Transverse colon (tissue), 4 donors: ENCODE measurements around the gene BSND.

Source experiments
- CTCF ChIP-seq, 5 experiments: fragments of 200-600 bp in 3 of 5; fragments of 450-650 bp in 2 of 5; sonication (generic) in 3 of 5; IDR thresholded peaks; 1 replicate in 2 of 5; 2 replicates in 3 of 5; pipeline ENCODE4 v1.5.1; 2016 to 2017; ENCODE audit warnings: antibody characterized with exemption in 5 of 5, inconsistent platforms in 3 of 5, mild to moderate bottlenecking in 2 of 5, moderate library complexity in 1 of 5
- EP300 ChIP-seq: sonication (generic); formaldehyde crosslinking; IDR thresholded peaks from one replicate; pipeline ENCODE4 v1.6.1; 2017; ENCODE audit warnings: antibody characterized with exemption, low read depth
- POLR2A ChIP-seq: fragments of 450-650 bp; IDR thresholded peaks from one replicate; pipeline ENCODE4 v1.6.1; 2016; ENCODE audit warnings: antibody characterized with exemption, mild to moderate bottlenecking, moderate library complexity
- POLR2AphosphoS5 ChIP-seq, 3 donors: sonication (generic); formaldehyde crosslinking; IDR thresholded peaks; one replicate each; pipeline ENCODE4 v1.6.1; 2016; ENCODE audit warnings: antibody characterized with exemption in 3 of 3

DNA sequence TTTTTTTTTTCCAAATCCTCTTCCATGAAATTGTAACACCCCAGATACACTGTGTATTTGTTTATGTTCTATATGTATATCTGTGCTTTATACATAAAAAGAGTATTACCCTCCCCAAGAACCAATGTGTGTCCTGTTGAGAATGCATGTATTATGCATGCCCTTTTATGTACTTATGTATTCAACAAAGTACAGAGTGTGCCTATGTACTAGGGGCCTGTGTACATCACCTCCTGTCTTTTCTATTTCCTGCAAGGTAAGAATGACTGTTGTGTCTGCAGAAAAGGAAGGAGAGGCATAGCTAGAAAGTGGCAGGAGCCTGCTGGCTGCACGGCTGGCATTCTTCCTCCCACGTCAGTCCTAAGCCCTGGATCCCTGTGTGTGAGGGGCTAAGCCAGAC, 11.3 kb upstream of the BSND start:
- no peak for TF ChIP-seq POLR2AphosphoS5 (IDR thresholded peaks at IDR 0.05)
- TF ChIP-seq CTCF (IDR thresholded peaks at IDR 0.05), result no peak
- no peak for TF ChIP-seq EP300
- TF ChIP-seq POLR2A, result no peak
